Cardiac fibroblast (primary cell): ENCODE measurements around the gene C3orf18.

Source experiments
- DNase-seq, 2 donors: peaks; one replicate each; pipeline versions ENCODE4 v3.0.0 to v3.0.0-alpha.2; 2010; ENCODE audit warnings: low read depth in 2 of 2
- H3K4me3 ChIP-seq, 2 donors: replicated peaks in 1 of 2; 1 replicate in 1 of 2; 2 replicates in 1 of 2; pipeline ENCODE4 v1.5.1; 2011; ENCODE audit warnings: low read depth in 2 of 2, low read length in 2 of 2, mild to moderate bottlenecking in 2 of 2, moderate library complexity in 1 of 2
- CTCF ChIP-seq: IDR thresholded peaks from one replicate; pipeline ENCODE4 v1.5.1; 2011; ENCODE audit warnings: low read depth, mild to moderate bottlenecking, low read length, inconsistent platforms

The C3orf18 gene

GRCh38 chr3:50567386-50568167 is at the start of gene C3orf18:
Gene C3orf18 (minus strand): TSS chr3:50567747. CDS start chr3:50565699, 2,048 bp downstream.
- peak; percentile 91 to 93 for DNase-seq
- no peak for TF ChIP-seq CTCF
- peak within 1 kb of the TSS; percentile 50 to 57 for H3K4me3 ChIP-seq

- H3K4me3 ChIP-seq, result peak overlapping the region; percentile 81 to 87
- no peak for TF ChIP-seq CTCF
- peak; percentile 87 to 92 for DNase-seq
Observed at GRCh38 chr3:50616770-50617095, 49.2 kb upstream of the C3orf18 start.

GRCh38 chr3:50616003-50616769 is 48.6 kb upstream of the C3orf18 start:
- DNase-seq, result peak; percentile 87 to 88
- TF ChIP-seq CTCF, result peak; percentile 100
- peak overlapping the region; percentile 81 to 87 for H3K4me3 ChIP-seq

GRCh38 chr3:50615190-50615589 is 47.6 kb upstream of the C3orf18 start:
- no peak overlapping the region for H3K4me3 ChIP-seq
- DNase-seq, result no peak
- no peak for TF ChIP-seq CTCF

GRCh38 chr3:50612970-50613846 is 45.7 kb upstream of the C3orf18 start:
- H3K4me3 ChIP-seq, result no peak overlapping the region
- DNase-seq, result no peak
- TF ChIP-seq CTCF, result no peak

GRCh38 chr3:50612234-50612882 is 44.8 kb upstream of the C3orf18 start:
- peak in 1 of 2 donors; percentile 36 for DNase-seq
- no peak for TF ChIP-seq CTCF
- peak overlapping the region; percentile 47 to 60 for H3K4me3 ChIP-seq
